ENCODE measurements around the gene KCNAB1. TPM values are rescaled to one million over a fixed set of nuclear protein-coding genes. Genes with fewer than 3 reads are reported as not detected.

The KCNAB1 gene
- total RNA-seq, 1 experiment from 2014 or later, result 1.4 TPM

DNA sequence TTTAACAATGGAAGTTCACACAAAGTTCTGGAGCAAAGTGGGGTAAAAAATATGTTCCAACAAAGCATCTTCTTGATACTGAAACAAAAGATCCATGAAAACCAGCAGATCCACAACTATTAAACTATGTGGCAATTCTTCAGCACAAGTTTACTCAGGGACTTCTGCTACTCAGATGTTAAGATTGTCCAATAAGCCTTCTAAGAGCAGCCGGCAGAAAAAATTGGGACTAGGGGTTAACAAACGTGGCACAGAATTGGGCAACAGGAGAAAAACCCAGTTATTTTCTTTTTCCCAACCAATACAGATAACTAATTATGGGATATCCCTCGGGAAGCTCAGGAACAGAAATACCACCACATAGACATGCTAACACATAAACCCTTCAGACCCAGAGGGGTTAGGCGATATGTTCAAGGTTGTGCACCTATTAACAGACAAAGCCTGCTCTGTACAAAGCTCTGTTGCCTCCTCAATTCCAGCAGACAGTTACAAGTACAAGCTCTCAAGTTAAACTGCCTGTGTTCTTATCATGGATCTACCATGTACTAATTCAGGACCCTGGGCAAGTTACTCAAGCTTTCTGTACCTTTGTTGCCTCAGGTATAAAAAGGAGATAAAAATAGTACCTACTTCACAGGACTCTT, 427.8 kb downstream of the KCNAB1 start:
- no TSS peak for BruUV-seq (replicated peaks)
- H3K27me3 ChIP-seq (ENCODE audit: insufficient read depth, low read depth), result no peaks in the 10 kb centered on the region

DNA sequence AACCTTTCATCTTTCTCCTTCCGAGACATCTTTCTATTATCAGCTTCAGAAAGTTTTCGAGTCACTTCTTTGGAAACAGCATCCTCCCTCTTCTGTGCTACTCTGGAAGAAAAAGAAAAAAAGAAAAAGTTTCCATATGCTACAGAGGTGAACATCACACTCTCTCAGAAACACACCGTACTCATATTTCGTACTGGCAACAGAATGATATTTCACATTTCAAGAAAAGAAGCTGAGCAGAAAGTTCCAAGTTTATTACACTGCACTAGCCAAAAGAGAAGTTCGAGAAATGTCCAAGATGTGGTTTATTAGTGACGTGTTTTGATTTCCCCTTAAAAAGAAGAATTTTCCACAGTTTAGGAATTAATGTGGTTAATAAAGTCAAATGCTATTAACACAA, 428.5 kb downstream of the KCNAB1 start:
- Histone ChIP-seq H3K9me2 (ENCODE audit: insufficient read depth) (no peaks in the 10 kb centered on the region), H4K20me1 (ENCODE audit: insufficient read depth) (peaks cover 29% of the 10 kb centered on the region; the same call in 1 of the 2 replicates), H3K27ac (no peak overlapping the region), H3K27me3 (ENCODE audit: insufficient read depth, low read depth) (no peaks in the 10 kb centered on the region), H2AFZ (no peak overlapping the region), H3K79me2 (ENCODE audit: low read depth) (peaks cover 91% of the 10 kb centered on the region), H3F3A (ENCODE audit: insufficient read depth, low read depth) (peaks cover 17% of the 10 kb centered on the region), H3K36me3 (ENCODE audit: low read depth) (peaks cover 95% of the 10 kb centered on the region), H3K4me2 (no peak overlapping the region), H3K9me3 (ENCODE audit: insufficient read depth, low read depth) (no peaks in the 10 kb centered on the region), H3K4me1 (replicated peaks; ENCODE audit: insufficient read depth) (peaks cover 26% of the 10 kb centered on the region), H3K4me3 (no peak overlapping the region)
- BruUV-seq (replicated peaks), result no TSS peak
- ChIA-PET POLR2A (ENCODE audit: unreplicated experiment) (interaction anchor here (0.7 kb wide), 1 partner anchor 77 kb away, joined by 5 read pairs; no protein-coding TSS in a partner anchor), CTCF (interaction anchor here (0.6 kb wide), 2 partner anchors 13 to 466 kb away, joined by 6 to 8 read pairs; no protein-coding TSS in a partner anchor)
- TF ChIP-seq EZH2 (IDR thresholded peaks at IDR 0.05; ENCODE audit: low read depth), result no peak
- TF ChIP-seq, protein P1, sequence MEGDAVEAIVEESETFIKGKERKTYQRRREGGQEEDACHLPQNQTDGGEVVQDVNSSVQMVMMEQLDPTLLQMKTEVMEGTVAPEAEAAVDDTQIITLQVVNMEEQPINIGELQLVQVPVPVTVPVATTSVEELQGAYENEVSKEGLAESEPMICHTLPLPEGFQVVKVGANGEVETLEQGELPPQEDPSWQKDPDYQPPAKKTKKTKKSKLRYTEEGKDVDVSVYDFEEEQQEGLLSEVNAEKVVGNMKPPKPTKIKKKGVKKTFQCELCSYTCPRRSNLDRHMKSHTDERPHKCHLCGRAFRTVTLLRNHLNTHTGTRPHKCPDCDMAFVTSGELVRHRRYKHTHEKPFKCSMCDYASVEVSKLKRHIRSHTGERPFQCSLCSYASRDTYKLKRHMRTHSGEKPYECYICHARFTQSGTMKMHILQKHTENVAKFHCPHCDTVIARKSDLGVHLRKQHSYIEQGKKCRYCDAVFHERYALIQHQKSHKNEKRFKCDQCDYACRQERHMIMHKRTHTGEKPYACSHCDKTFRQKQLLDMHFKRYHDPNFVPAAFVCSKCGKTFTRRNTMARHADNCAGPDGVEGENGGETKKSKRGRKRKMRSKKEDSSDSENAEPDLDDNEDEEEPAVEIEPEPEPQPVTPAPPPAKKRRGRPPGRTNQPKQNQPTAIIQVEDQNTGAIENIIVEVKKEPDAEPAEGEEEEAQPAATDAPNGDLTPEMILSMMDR (conservative IDR thresholded peaks at IDR 0.05), result no peak
- intact Hi-C loops (cut with micrococcal nuclease; ENCODE audit: unreplicated experiment), result no loop called here
- peak in 1 of 2 experiments; percentile 10 for DNase-seq

More for the DNA sequence above, 427.8 kb downstream of the KCNAB1 start:
- Histone ChIP-seq H2AFZ (no peak overlapping the region), H3K79me2 (ENCODE audit: low read depth) (peaks cover 83% of the 10 kb centered on the region), H3K4me2 (no peak overlapping the region), H3K9me2 (ENCODE audit: insufficient read depth) (no peaks in the 10 kb centered on the region), H3K4me1 (replicated peaks; ENCODE audit: insufficient read depth) (peaks cover 18% of the 10 kb centered on the region), H4K20me1 (ENCODE audit: insufficient read depth) (peaks cover 34% of the 10 kb centered on the region; the same call in 1 of the 2 replicates), H3K27ac (no peak overlapping the region), H3F3A (ENCODE audit: insufficient read depth, low read depth) (peaks cover 25% of the 10 kb centered on the region), H3K9me3 (ENCODE audit: insufficient read depth, low read depth) (no peaks in the 10 kb centered on the region), H3K36me3 (ENCODE audit: low read depth) (peaks cover 96% of the 10 kb centered on the region), H3K4me3 (no peak overlapping the region)
- peak in 1 of 2 experiments; percentile 19 for DNase-seq
- ChIA-PET POLR2A (ENCODE audit: unreplicated experiment) (interaction anchor here (0.7 kb wide), 1 partner anchor 169 kb away, joined by 3 read pairs; no protein-coding TSS in a partner anchor), CTCF (interaction anchor here (0.6 kb wide), 1 partner anchor 12 kb away, joined by 6 read pairs; no protein-coding TSS in a partner anchor)
- intact Hi-C loops (cut with micrococcal nuclease; ENCODE audit: unreplicated experiment), result no loop called here
- TF ChIP-seq, protein P1 (conservative IDR thresholded peaks at IDR 0.05), result no peak
- TF ChIP-seq EZH2 (IDR thresholded peaks at IDR 0.05; ENCODE audit: low read depth), result no peak

- intact Hi-C loops (cut with micrococcal nuclease; ENCODE audit: unreplicated experiment), result no loop called here
These were observed 430.9 kb downstream of the KCNAB1 start for GRCh38 chr3:156551261-156551660.

More at GRCh38 chr3:156551261-156551660, 430.9 kb downstream of the KCNAB1 start:
- Histone ChIP-seq H3K27ac (no peak overlapping the region), H3K79me2 (ENCODE audit: low read depth) (peaks cover 87% of the 10 kb centered on the region), H3K4me3 (no peak overlapping the region), H3K4me1 (replicated peaks; ENCODE audit: insufficient read depth) (peaks cover 35% of the 10 kb centered on the region), H2AFZ (no peak overlapping the region), H3K9me3 (ENCODE audit: insufficient read depth, low read depth) (no peaks in the 10 kb centered on the region), H4K20me1 (ENCODE audit: insufficient read depth) (peaks cover 29% of the 10 kb centered on the region; the same call in 1 of the 2 replicates), H3K4me2 (peak overlapping the region; percentile 12; the same call in 1 of the 2 replicates), H3K36me3 (ENCODE audit: low read depth) (peaks cover 74% of the 10 kb centered on the region), H3K9me2 (ENCODE audit: insufficient read depth) (no peaks in the 10 kb centered on the region), H3F3A (ENCODE audit: insufficient read depth, low read depth) (peaks cover 14% of the 10 kb centered on the region), H3K27me3 (ENCODE audit: insufficient read depth, low read depth) (no peaks in the 10 kb centered on the region)
- CTCF ChIA-PET, result no interaction called here
- POLR2A ChIA-PET (ENCODE audit: unreplicated experiment), result no interaction called here
- no TSS peak for BruUV-seq (replicated peaks)
- no peak for DNase-seq
- TF ChIP-seq, protein P1 (conservative IDR thresholded peaks at IDR 0.05), result no peak
- TF ChIP-seq EZH2 (IDR thresholded peaks at IDR 0.05; ENCODE audit: low read depth), result no peak

Data from PC-9 (cell line).